ENCODE results near the gene ADSL.

DNA sequence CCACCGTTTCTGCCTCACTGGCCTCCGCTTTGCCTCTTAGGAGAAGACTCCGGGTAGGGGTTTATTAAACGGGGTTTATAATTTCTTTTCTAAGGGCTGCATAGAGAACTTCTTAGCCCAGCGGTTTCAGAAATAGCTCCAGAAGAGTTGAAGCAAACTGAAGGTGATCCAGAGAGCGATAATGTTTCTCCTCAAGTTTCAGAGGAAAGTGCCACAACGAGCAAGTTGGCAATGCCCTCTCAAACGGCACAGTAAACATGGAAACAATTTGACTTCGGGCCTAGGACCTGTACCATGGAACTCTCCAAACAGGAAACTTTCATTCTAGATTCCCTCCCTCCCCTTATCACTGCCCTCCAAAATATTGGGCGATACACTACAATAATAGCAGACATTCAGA lies 1.0 kb downstream of the ADSL start:
- TF ChIP-seq, protein P1, sequence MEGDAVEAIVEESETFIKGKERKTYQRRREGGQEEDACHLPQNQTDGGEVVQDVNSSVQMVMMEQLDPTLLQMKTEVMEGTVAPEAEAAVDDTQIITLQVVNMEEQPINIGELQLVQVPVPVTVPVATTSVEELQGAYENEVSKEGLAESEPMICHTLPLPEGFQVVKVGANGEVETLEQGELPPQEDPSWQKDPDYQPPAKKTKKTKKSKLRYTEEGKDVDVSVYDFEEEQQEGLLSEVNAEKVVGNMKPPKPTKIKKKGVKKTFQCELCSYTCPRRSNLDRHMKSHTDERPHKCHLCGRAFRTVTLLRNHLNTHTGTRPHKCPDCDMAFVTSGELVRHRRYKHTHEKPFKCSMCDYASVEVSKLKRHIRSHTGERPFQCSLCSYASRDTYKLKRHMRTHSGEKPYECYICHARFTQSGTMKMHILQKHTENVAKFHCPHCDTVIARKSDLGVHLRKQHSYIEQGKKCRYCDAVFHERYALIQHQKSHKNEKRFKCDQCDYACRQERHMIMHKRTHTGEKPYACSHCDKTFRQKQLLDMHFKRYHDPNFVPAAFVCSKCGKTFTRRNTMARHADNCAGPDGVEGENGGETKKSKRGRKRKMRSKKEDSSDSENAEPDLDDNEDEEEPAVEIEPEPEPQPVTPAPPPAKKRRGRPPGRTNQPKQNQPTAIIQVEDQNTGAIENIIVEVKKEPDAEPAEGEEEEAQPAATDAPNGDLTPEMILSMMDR (IDR thresholded peaks at IDR 0.05 in 2 of 3, conservative IDR thresholded peaks at IDR 0.05 in 1 of 3; ENCODE audit: insufficient read depth in 2 of 3, low read depth in 1 of 3, low read length in 3 of 3): no peak
- TF ChIP-seq, protein P2, sequence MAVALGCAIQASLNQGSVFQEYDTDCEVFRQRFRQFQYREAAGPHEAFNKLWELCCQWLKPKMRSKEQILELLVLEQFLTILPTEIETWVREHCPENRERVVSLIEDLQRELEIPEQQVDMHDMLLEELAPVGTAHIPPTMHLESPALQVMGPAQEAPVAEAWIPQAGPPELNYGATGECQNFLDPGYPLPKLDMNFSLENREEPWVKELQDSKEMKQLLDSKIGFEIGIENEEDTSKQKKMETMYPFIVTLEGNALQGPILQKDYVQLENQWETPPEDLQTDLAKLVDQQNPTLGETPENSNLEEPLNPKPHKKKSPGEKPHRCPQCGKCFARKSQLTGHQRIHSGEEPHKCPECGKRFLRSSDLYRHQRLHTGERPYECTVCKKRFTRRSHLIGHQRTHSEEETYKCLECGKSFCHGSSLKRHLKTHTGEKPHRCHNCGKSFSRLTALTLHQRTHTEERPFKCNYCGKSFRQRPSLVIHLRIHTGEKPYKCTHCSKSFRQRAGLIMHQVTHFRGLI (CRISPR knock-in tag; IDR thresholded peaks at IDR 0.05): no peak
- TF ChIP-seq FOSL1 (tag; conservative IDR thresholded peaks at IDR 0.05): no peak
- TF ChIP-seq GABPA (tag; conservative IDR thresholded peaks at IDR 0.05; ENCODE audit: low read depth): no peak
- TF ChIP-seq C11orf30 (IDR thresholded peaks at IDR 0.05; ENCODE audit: low read depth): no peak

Measured in K562 (cell line).